OCI-LY7 (cell line): Measurements from ENCODE around the gene ATP1A3. TPM values are rescaled to one million over a fixed set of nuclear protein-coding genes. Genes with fewer than 3 reads are reported as not detected.

ENCODE experiments used
- BruUV-seq: library from RNA; stranded (reverse); fragments of 400-500 nt; replicated peaks from 2 replicates; lab custom pipeline; 2021; lab: Mats Ljungman, UMichigan
- CTCF ChIA-PET: fragments of 300-600 bp; sonication (Branson Sonifier 250); formaldehyde crosslinking; loops from one replicate; lab custom pipeline; 2022; ENCODE audit warnings: antibody characterized with exemption; ENCODE audit not compliant: unreplicated experiment; lab: Charles Lee
- POLR2A ChIA-PET: fragments of 300-600 bp; sonication (Branson Sonifier 250); formaldehyde crosslinking; loops from one replicate; lab custom pipeline; 2022; ENCODE audit warnings: antibody characterized with exemption; lab: Charles Lee
- DNase-seq: peaks from one replicate; pipeline ENCODE4 v3.0.0-alpha.2; 2015; ENCODE audit warnings: low spot score
- H2AFZ ChIP-seq: fragments of 200-600 bp; sonication (generic), shearing (Covaris generic); 2 replicates; pipeline ENCODE4 v1.6.1; 2014; ENCODE audit warnings: mild to moderate bottlenecking, antibody characterized with exemption, low read length, moderate library complexity
- H3K27ac ChIP-seq: fragments of 200-600 bp; sonication (generic); 2 replicates; pipeline ENCODE4 v1.5.1; 2014; ENCODE audit warnings: mixed run types, low read depth, mild to moderate bottlenecking, moderate library complexity, low read length, inconsistent platforms; ENCODE audit not compliant: poor library complexity, severe bottlenecking
- H3K36me3 ChIP-seq: fragments of 200-600 bp; sonication (generic); 2 replicates; pipeline ENCODE4 v1.6.1; 2014; ENCODE audit warnings: mild to moderate bottlenecking, antibody characterized with exemption, low read length, moderate library complexity, mixed read lengths; ENCODE audit not compliant: insufficient read depth
- H3K4me1 ChIP-seq: fragments of 200-600 bp; sonication (generic); 2 replicates; pipeline ENCODE4 v1.5.1; 2014; ENCODE audit warnings: mild to moderate bottlenecking, low read length; ENCODE audit not compliant: insufficient read depth, poor library complexity, severe bottlenecking
- H3K4me2 ChIP-seq: fragments of 200-600 bp; sonication (generic); 2 replicates; pipeline ENCODE4 v1.6.1; 2014; ENCODE audit warnings: mild to moderate bottlenecking, low read length
- H3K4me3 ChIP-seq: fragments of 200-600 bp; sonication (generic); 2 replicates; pipeline ENCODE4 v1.5.1; 2014; ENCODE audit warnings: mild to moderate bottlenecking, low read depth, low read length; ENCODE audit not compliant: poor library complexity, severe bottlenecking
- H3K79me2 ChIP-seq: fragments of 200-600 bp; sonication (generic); 2 replicates; pipeline ENCODE4 v1.6.1; 2016; ENCODE audit warnings: low read depth, mild to moderate bottlenecking, low read length, moderate library complexity, mixed read lengths; ENCODE audit not compliant: insufficient read depth
- H3K9me2 ChIP-seq: fragments of 200-600 bp; sonication (generic); 2 replicates; pipeline ENCODE4 v1.6.1; 2016; ENCODE audit warnings: mild to moderate bottlenecking, low read length, mixed read lengths; ENCODE audit not compliant: insufficient read depth
- H3K9me3 ChIP-seq: fragments of 200-600 bp; sonication (generic); 2 replicates; pipeline ENCODE4 v1.6.1; 2014; ENCODE audit warnings: mild to moderate bottlenecking, mixed run types, low read length, mixed read lengths
- H4K20me1 ChIP-seq: fragments of 200-600 bp; sonication (generic); 2 replicates; pipeline ENCODE4 v1.6.1; 2014; ENCODE audit warnings: mild to moderate bottlenecking, antibody characterized with exemption, low read length, moderate library complexity, mixed read lengths; ENCODE audit not compliant: insufficient read depth
- CTCF ChIP-seq: fragments of 200-600 bp; sonication (generic); conservative IDR thresholded peaks from 2 replicates; pipeline ENCODE4 v1.5.1; 2014; ENCODE audit warnings: mild to moderate bottlenecking, antibody characterized with exemption, low read length, moderate library complexity, mixed read lengths
- EZH2phosphoT487 ChIP-seq: fragments of 200-600 bp; sonication (generic); IDR thresholded peaks from 2 replicates; pipeline ENCODE4 v1.6.1; 2018; ENCODE audit warnings: low read depth, borderline replicate concordance, mild to moderate bottlenecking, mixed run types, antibody characterized with exemption, low read length, moderate library complexity, mixed read lengths
- intact Hi-C: fragments of 100-400 bp; cut with micrococcal nuclease; formaldehyde crosslinking; loops from one replicate; pipeline ENCODE4 v1.10.0; 2022; ENCODE audit not compliant: unreplicated experiment
- total RNA-seq, 2 experiments: library from RNA; depleted of rRNA in 1 of 2; stranded (reverse); fragments of >200 nt in 1 of 2; shearing (Covaris generic) in 1 of 2; gene quantifications; 2 replicates each; pipeline ENCODE4 v1.2.3, GENCODE V29; 2014 to 2022

The ATP1A3 gene
- total RNA-seq, 2 experiments from 2014 or later: 9.3 to 33.0 TPM

GRCh38 chr19:41971363-41971762 lies 22.7 kb downstream of the ATP1A3 start:
- no peaks in the 10 kb centered on the region for H4K20me1 ChIP-seq
- ChIA-PET POLR2A (no interaction called here), CTCF (no interaction called here)
- no TSS peak for BruUV-seq
- H2AFZ ChIP-seq: no peak overlapping the region
- intact Hi-C loops: no loop called here
- DNase-seq: no peak
- H3K4me1 ChIP-seq: no peaks in the 10 kb centered on the region
- no peaks in the 10 kb centered on the region for H3K9me3 ChIP-seq
- no peaks in the 10 kb centered on the region for H3K9me2 ChIP-seq
- no peak overlapping the region for H3K27ac ChIP-seq
- TF ChIP-seq CTCF: no peak
- TF ChIP-seq EZH2phosphoT487: no peak
- H3K4me3 ChIP-seq: no peak overlapping the region
- no peaks in the 10 kb centered on the region for H3K79me2 ChIP-seq
- peaks cover 40% of the 10 kb centered on the region for H3K36me3 ChIP-seq
- H3K4me2 ChIP-seq: no peak overlapping the region

GRCh38 chr19:41969772-41970458 lies 24.1 kb downstream of the ATP1A3 start:
- POLR2A ChIA-PET: no interaction called here
- no TSS peak for BruUV-seq

More at GRCh38 chr19:41969772-41970458, 24.1 kb downstream of the ATP1A3 start:
- no peak overlapping the region for H3K4me3 ChIP-seq
- no peak for DNase-seq
- peaks cover 33% of the 10 kb centered on the region; the same call in 1 of the 2 replicates for H3K36me3 ChIP-seq
- H3K27ac ChIP-seq: no peak overlapping the region
- H4K20me1 ChIP-seq: no peaks in the 10 kb centered on the region
- H3K9me3 ChIP-seq: no peaks in the 10 kb centered on the region
- no peak overlapping the region for H2AFZ ChIP-seq
- H3K4me1 ChIP-seq: no peaks in the 10 kb centered on the region
- H3K9me2 ChIP-seq: no peaks in the 10 kb centered on the region
- TF ChIP-seq CTCF (no peak), EZH2phosphoT487 (no peak)
- intact Hi-C loops: no loop called here
- CTCF ChIA-PET: no interaction called here
- no peak overlapping the region for H3K4me2 ChIP-seq
- H3K79me2 ChIP-seq: no peaks in the 10 kb centered on the region
